Tibial artery (tissue), 4 donors: ENCODE measurements around the gene HOXA5.

Source experiments
- DNase-seq, 2 donors: peaks; one replicate each; pipeline ENCODE4 v3.0.0-alpha.2; 2019
- H3K27ac ChIP-seq, 2 donors: fragments of 200-600 bp; sonication (generic) in 1 of 2; 1 replicate in 1 of 2; 2 replicates in 1 of 2; pipeline ENCODE4 v1.5.1; 2018 to 2019; ENCODE audit warnings: mild to moderate bottlenecking in 1 of 2
- H3K27me3 ChIP-seq, 2 donors: fragments of 200-600 bp; sonication (generic) in 1 of 2; one replicate each; pipeline versions ENCODE4 v1.5.1 to v1.6.0; 2016 to 2019
- H3K36me3 ChIP-seq, 3 donors: fragments of 200-600 bp; sonication (generic) in 2 of 3; one replicate each; pipeline ENCODE4 v1.5.1; 2016 to 2019; ENCODE audit warnings: mild to moderate bottlenecking in 2 of 3
- H3K4me1 ChIP-seq, 4 donors: fragments of 200-600 bp; sonication (generic) in 2 of 4; 1 replicate in 3 of 4; 2 replicates in 1 of 4; pipeline ENCODE4 v1.5.1; 2016 to 2019
- H3K4me3 ChIP-seq, 2 donors: fragments of 200-600 bp; sonication (generic) in 1 of 2; 1 replicate in 1 of 2; 2 replicates in 1 of 2; pipeline ENCODE4 v1.5.1; 2018 to 2019; ENCODE audit warnings: mild to moderate bottlenecking in 2 of 2
- H3K9me3 ChIP-seq, 3 donors: fragments of 200-600 bp; sonication (generic) in 1 of 3; one replicate each; pipeline ENCODE4 v1.5.1; 2016 to 2019
- intact Hi-C: fragments of 100-400 bp; cut with DNase I; formaldehyde crosslinking; loops from one replicate; pipeline ENCODE4 v1.15.0; 2023; ENCODE audit warnings: low total_unique reads
- TF ChIP-seq, protein P1 (sequence below), 2 experiments: fragments of 200-600 bp in 1 of 2; fragments of 450-650 bp in 1 of 2; IDR thresholded peaks; one replicate each; pipeline ENCODE4 v1.5.1; 2017 to 2019; ENCODE audit warnings: antibody characterized with exemption in 2 of 2, mild to moderate bottlenecking in 1 of 2, moderate library complexity in 1 of 2

The HOXA5 gene

DNA sequence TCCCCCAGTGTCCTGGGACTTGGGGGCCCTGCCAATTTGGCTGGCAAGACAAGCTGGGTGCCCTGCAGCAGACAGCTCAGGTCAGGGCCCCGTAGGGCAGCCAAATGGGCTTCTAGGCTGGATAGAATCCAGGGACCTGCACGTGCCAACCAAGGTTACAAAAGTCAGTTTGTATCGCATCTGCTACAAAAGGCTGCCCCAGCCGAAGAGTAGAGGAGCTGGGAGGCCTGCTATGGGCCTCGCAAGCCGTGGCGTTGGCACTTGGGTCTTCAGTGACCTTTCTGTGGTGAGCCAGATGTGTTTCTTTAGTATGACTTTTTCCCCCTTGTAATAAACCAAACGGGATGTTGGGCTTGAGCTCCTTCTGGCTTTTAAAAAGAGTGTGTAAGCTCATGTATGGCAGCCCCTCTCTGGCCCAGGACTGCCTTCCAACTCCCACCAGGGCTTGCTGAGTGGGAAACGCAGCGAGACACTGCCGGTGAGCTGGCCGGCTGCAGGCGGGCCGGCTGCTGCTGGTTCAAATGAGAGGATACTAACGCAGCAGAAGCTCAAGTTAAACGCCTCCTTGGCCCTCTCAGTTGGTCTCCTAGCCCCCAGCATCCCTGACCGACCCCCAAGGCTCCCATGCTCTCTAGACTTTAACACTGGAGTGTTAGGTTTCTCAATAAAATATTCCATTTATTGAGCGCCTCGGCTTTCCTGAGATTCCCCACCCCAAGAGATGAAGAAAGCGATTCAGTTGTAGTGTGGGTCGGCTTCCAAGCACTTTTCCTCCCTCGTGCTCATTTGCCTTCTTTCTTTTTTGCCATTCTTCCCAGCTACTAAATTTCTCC lies 33.7 kb upstream of the HOXA5 start:
- peak overlapping the region; percentile 19 to 45 for H3K4me3 ChIP-seq
- DNase-seq = peak; percentile 21 to 67
- intact Hi-C loops = no loop called here
- H3K27me3 ChIP-seq = peaks cover 0 to 30% of the 10 kb centered on the region in 2 donors
- peak overlapping the region; percentile 96 to 97 for H3K27ac ChIP-seq
- H3K4me1 ChIP-seq = peaks cover 0 to 39% (median 14%) of the 10 kb centered on the region in 4 donors
- H3K36me3 ChIP-seq = no peaks in the 10 kb centered on the region
- TF ChIP-seq, protein P1, sequence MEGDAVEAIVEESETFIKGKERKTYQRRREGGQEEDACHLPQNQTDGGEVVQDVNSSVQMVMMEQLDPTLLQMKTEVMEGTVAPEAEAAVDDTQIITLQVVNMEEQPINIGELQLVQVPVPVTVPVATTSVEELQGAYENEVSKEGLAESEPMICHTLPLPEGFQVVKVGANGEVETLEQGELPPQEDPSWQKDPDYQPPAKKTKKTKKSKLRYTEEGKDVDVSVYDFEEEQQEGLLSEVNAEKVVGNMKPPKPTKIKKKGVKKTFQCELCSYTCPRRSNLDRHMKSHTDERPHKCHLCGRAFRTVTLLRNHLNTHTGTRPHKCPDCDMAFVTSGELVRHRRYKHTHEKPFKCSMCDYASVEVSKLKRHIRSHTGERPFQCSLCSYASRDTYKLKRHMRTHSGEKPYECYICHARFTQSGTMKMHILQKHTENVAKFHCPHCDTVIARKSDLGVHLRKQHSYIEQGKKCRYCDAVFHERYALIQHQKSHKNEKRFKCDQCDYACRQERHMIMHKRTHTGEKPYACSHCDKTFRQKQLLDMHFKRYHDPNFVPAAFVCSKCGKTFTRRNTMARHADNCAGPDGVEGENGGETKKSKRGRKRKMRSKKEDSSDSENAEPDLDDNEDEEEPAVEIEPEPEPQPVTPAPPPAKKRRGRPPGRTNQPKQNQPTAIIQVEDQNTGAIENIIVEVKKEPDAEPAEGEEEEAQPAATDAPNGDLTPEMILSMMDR (IDR thresholded peaks at IDR 0.05) = no peak
- H3K9me3 ChIP-seq = no peaks in the 10 kb centered on the region

DNA sequence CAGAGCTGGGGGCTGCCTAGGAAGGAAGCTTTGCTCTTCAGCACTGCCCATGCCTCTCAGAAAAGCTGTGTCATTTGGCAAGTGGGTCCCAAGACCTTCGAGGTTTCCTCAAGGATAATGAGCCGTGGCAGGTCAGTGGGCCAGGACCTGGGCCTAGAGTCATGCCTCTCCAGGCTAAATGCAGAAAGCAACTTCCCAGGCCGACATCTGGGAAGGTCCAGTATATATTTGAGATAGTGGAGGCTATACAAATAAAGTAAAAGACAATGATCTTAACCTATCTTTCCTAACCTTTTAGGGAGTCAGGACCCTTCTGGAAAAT lies 33.0 kb upstream of the HOXA5 start:
- peak overlapping the region; percentile 68 to 91 for H3K4me3 ChIP-seq
- DNase-seq = peak in 1 of 2 donors; percentile 21
- peaks cover 0 to 23% of the 10 kb centered on the region in 2 donors for H3K27me3 ChIP-seq
- TF ChIP-seq, protein P1 (IDR thresholded peaks at IDR 0.05) = no peak
- H3K36me3 ChIP-seq = no peaks in the 10 kb centered on the region
- intact Hi-C loops = no loop called here
- peaks cover 0 to 39% (median 14%) of the 10 kb centered on the region in 4 donors for H3K4me1 ChIP-seq
- no peaks in the 10 kb centered on the region for H3K9me3 ChIP-seq
- H3K27ac ChIP-seq = peak overlapping the region; percentile 96 to 97

DNA sequence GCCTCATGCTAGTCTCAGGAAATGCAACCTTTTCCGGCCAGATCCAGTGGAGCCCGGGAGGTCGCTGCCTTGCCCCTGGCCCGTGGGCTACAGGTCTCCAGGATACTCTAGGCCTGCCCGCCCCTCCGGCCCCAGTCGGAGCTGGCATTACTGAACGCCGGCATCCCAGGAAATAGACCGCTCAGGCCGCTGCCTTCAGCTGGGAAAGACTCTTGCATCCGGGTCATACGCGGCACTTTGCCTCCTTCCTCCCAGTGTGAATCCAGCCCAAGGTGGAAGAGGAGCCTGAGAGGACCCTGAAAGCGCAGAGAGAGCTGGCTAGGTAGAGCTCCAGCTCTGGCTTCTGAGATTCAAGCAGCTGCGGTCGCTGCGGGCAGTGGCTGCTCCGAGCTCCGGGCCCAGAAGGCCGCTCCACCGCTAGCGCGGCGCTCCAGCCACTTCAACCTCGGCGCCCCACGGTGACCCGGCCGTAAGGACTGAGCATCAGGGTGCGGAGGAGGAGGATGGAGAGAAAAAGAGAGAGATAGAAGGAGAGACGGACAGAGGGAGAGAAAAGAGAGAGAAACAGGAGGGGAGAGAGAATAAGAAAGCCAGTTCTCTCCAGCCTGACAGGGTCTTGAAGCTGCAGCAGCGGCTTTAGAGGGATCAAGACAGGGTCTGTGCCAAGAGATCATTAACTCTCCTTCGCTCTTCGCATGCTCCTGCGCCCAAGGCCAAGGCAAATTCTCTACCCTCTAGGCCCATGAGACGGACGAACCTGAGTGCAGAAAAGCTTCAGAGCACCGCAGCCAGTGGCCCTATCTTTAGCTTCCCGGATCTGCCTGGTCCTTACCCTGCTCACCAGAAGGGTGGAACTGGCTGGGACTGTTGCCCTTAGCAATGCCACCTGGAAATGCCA lies 32.4 kb upstream of the HOXA5 start:
- H3K27ac ChIP-seq = peak overlapping the region; percentile 96 to 97
- no peaks in the 10 kb centered on the region for H3K36me3 ChIP-seq
- peaks cover 0 to 39% (median 14%) of the 10 kb centered on the region in 4 donors for H3K4me1 ChIP-seq
- peaks cover 0 to 17% of the 10 kb centered on the region in 2 donors for H3K27me3 ChIP-seq
- no peaks in the 10 kb centered on the region for H3K9me3 ChIP-seq
- peak overlapping the region; percentile 68 to 91 for H3K4me3 ChIP-seq
- TF ChIP-seq, protein P1 (IDR thresholded peaks at IDR 0.05) = no peak
- DNase-seq = peak; percentile 22 to 67
- intact Hi-C loops = no loop called here

DNA sequence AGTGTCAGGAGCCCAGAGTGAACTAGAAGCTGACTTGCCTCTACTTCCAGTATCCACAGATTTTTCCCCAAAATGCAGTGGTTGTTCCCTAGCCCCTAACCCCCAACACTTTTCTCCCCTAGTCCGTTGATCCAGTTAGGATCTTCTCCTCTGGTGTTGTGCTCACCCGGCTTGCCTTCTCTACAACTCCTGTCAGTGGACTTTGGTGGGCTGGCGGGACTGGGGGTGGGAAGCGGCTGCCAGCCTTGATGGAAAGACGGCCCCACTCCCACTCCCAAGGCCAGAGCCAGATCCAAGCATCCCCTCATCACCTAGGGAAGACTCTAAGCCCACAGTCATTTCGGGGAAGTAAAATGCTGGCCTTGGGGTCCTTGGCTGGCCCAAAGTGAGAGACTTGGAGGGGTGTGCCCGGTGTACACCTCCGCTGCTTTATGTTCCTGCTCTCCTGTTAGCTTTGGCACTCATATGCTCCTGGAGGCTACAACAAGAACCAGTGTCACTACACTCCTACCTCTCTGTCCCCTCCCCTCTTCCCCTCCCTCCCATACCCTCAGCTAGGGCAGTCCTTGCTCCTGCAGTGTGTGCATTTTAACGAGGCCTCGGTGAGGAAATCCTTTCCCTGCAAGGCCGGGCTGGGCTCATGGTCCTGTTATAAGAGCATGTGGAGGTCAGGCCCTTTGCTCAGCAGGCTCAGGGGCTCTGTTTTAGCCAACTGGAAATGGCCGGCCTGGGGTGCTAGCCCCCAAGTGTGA lies 31.6 kb upstream of the HOXA5 start:
- TF ChIP-seq, protein P1 (IDR thresholded peaks at IDR 0.05) = no peak
- Histone ChIP-seq H3K4me3 (peak overlapping the region; percentile 68 to 91), H3K36me3 (no peaks in the 10 kb centered on the region), H3K4me1 (peaks cover 0 to 37% (median 14%) of the 10 kb centered on the region in 4 donors), H3K27ac (peak overlapping the region; percentile 96 to 97), H3K9me3 (no peaks in the 10 kb centered on the region), H3K27me3 (peaks cover 0 to 9% of the 10 kb centered on the region in 2 donors)
- DNase-seq = peak; percentile 37 to 76
- intact Hi-C loops = loop anchor here (5.0 kb wide), 1 partner anchor 978 kb away; no protein-coding TSS in a partner anchor
